Stimulated activated CD4-positive, alpha-beta T cell treated with anti-CD3 and anti-CD28 coated beads, Interleukin-15, amount 100 ng/mL, for 48 hours (primary cell): ENCODE data around the gene LRCH1.

Experiments
- DNase-seq, 2 donors: peaks; one replicate each; pipeline ENCODE4 v3.0.0-alpha.2; 2020; ENCODE audit warnings: low read depth in 2 of 2

The LRCH1 gene

DNA sequence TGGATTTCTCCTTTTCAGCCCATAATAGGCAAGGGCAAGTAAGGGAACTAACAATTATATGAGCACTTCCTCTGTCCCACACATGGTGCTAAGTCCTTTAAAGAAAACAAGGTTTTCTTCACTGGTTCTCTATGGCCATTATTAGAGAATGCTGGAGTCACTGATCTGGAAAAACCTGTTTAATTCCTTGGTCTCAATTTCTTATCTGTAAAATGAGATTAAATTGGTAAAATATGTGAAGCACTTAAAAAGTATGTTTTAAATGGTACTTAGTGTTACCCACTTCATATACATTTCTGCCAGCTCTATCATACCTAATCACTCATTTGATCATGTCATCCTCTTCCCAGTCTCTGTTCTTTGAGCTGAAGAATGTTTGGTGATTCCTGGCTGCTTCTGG, 39.4 kb downstream of the LRCH1 start:
- no peak for DNase-seq

DNA sequence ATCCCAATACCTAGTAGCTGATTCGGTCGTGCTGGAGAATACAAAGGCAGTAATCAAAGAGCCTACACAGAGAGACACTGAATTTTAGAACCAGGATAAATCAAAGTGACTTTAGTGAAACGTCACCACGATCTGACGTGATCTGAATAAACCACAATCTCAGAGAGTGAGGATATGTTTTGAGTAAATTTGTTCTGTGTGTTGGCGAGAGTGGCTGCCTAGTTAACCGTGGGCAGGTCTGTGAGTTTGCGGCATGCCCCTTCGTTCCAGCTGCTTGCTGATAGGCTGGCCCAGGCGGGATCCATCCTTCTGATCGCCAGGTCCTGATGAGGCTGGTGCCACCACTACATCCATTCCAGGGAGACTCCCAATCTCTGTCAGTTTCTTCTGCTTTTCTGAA, 40.4 kb downstream of the LRCH1 start:
- DNase-seq = peak; percentile 32 to 39

DNA sequence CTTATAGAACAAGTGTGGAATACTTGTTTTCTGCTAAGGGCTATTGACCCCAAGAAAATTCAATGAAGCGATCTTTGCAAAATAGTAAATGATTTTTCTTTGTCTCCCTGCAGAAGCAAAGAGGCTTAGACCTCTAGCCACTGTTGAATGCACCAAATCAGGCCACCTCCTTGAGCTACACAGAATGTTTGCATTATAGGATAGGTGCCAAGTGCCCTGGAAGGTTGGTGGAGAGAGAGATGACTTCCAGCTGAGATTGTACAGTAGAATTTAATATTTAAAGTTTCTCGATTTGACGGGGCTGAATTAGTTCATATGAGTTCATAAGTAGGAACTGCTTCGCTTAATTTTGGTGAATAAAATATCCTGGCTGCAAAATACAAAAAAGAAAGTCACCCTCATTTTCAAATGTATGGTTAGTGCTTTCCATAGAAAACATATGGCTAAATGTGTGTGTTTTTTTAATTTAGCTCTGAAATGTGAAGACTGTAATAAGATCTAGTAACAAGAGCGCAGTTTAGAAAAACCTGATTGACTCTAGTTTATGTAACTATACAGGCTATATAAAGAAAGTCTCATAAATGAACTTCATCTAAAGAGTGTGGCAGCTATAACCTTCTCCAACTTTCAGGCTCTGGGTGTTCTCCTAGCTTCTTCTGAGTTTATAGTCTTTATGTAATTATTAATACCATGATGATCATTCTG, 41.6 kb downstream of the LRCH1 start:
- no peak for DNase-seq

DNA sequence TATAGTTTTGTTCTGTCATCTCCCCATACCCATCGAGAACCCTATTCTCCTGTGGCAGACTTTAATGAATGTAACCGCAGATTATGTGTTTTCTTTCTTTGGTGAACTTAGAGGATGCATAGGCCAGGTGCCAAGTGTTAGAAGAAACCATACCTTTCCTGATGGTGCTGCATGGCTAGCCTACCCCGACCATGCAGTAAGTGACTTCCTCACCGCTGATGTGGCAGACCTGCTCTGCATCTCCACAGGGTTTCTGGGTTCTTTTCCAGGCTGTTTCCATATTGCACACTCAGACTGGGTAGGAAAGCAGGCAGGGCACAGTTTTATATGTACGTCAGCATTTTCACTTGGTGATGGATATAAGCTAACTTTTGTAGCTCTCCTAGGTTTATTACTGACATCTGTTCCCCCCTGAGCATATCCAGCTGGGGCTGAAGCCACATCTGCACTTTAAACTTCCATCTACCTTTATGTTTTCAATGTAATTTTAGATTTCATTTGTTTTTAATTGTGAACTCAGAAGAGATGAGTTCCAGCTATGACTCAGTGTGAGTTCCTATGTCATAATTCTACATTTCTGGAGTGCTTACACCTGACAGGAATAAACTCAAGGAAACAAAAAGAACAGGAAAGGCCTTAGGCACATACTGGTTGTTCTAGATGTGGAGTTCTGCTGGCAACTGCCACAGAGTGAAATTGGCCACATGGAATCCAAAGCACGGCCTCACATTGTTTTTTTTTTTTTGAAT, 42.3 kb downstream of the LRCH1 start:
- DNase-seq = no peak

DNA sequence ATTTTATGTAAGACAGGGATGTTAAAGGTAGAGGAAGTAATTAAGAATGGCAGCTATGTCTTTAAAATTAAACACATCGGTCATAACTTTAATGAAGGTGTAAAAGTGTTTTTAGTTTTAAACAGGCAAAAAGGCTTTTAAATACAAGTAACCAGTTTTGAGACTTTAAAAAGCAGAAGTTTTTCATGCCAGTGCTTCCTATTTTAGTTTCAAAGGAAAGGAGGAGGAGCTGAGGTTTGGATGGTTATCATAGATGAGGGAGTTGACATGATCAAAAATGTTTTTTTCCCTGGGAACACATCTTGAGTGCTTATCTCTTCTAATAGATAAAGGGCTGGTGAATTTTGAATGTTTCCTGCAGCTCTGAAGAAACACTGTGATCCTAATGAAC, 42.9 kb downstream of the LRCH1 start:
- no peak for DNase-seq

DNA sequence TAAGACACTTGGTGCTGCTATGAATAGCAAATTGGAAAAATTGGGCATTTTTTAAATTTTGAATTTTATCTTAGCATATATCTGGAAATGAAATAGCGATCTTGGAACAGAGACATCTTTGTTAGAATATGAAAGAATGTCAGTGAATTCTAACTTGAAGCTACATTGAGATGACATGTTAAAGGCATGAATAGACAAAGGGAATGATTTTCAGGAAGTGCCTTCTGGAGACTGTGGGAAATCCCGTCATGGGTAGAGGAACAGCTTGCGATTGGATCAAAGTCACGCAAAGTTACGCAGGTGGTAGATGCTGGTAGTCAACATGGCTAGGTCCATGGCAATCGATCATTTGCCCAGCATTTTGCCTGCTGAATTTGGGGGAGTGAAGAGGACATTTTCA, 43.5 kb downstream of the LRCH1 start:
- no peak for DNase-seq

DNA sequence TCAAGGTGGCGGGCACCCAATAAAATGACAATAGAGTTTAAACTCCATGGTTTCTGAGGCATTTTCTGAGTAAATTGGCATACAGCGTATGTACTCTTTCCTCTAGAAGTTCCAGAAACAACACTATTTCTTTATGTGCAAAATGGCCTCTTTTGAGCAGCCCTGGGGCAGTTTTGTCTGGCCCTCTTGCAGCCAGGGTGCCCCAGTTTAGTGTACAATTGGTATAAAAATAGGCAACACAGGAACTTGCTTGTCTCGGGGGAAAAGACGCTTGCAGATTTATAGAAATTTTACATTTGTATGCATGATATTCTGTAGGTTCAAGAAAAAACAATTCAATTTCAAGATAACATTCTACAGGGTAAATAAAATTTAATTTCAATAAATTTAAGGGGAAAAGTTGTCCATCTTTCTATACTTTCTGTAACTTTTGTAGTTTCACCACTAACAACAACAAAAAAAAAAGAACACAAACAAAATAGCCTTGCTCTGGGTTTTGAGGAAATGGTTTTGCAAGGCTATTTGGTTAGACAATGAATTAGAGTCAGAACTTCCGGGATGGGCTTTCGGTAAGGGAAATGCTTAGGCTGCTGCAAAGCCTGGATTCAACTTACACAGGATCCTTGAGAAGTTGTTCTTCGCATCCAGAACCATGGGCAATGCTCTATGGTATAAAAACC, 45.3 kb downstream of the LRCH1 start:
- DNase-seq = no peak

DNA sequence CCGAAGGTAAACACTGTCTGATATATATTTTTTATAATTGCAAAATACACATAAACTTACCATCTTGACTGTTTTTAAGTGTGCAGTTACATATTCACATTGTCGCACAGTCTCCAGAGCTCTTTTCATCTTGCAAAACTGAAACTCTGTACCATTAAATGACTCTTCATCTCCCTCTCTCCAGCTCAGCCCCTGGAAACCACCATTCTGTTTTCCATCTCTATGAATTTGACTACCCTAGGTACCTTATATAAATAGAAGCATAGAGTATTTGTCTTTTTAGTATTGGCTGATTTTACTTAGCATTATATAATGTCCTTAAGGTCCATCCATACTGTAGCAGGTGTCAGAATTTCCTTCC, 45.8 kb downstream of the LRCH1 start:
- no peak for DNase-seq

DNA sequence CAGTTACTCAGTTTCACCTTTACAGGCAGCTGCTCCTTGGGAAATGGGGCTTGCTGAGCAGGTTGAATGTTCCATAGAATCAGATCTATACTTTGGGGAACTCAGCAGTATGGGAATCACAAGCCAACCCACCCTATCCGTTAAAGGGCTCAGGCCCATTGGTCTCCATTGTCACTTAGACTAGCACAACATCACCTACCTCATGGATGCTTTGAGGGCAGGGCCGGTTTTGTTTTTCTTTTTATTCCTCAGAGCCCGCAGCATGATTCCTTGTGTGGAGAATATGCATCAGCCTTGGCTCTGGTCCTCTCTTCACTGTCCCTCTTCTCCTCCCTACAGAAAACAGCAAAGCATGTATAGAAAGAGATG, 48.0 kb downstream of the LRCH1 start:
- no peak for DNase-seq

DNA sequence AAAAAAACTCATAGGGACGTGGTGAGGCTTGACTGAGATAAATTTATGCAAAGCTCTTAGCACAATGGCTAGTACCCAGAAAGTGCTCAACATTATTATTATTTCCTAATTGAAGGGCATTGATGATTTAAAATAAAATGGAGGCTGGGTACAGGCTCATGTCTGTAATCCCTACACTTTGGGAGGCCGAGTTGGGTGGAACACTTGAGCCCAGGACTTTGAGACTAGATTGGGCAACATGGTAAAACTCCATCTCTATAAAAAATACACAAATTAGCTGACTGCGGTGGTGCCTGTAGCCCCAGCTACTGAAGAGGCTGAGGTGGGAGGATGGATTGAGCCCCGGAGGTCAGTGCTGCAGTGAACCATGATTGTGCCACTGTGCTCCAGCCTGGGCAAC, 49.6 kb downstream of the LRCH1 start:
- no peak for DNase-seq

DNA sequence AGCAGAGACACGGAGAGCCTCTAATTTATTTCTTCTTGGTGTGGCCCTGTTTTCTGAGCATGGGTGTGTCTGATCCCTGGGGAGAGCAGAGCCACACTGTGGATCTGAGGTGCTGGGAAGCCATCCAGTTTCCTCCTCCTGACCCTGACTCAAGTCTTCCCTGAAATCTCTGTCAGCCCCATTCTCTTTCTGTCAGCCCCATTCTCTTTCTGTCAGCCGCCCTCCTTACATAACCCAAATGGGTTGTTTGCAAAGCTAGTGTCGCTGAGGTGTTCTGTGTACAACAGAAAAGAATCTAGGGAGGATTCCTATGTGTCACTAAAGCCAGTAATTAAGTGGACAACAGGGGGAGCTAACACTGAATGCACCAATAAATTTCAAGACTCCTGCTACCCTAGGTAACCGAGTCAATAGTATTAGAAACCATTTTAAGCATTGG, 50.2 kb downstream of the LRCH1 start:
- DNase-seq = no peak

DNA sequence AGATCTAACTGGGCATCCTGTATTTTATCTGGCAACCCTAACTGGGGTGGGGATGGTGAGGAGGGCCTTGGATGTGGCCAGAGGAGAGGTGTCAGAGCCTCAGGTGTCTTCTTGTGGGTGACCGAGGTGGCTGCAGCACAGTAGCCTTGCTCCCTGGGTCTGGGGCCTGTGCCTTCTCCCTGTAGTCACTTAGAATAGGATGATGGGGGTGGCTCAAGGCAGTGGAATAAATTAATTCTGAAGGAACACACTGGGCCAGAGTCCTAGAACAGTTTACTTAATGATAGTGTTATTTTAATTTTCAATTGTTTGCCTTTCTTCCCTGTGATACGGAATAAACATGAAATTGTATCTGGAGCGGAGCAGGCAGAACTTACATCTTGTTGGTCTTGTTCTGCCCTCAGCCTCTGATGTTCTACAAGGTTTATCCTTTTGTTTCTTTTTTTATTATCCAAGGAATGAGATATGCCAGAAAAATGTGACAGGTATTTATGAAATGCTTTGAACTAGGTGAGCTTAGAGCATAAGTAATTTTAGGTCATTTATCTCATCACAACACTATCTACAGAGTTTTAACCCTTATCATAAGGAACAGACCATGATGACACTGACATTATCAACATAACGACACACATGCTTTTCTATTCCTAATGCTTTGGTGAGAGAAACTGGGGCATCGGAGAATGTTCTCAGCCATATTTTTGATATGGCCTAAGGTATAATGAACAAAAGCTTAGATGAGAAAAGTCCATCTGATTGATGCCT, 51.4 kb downstream of the LRCH1 start:
- no peak for DNase-seq

DNA sequence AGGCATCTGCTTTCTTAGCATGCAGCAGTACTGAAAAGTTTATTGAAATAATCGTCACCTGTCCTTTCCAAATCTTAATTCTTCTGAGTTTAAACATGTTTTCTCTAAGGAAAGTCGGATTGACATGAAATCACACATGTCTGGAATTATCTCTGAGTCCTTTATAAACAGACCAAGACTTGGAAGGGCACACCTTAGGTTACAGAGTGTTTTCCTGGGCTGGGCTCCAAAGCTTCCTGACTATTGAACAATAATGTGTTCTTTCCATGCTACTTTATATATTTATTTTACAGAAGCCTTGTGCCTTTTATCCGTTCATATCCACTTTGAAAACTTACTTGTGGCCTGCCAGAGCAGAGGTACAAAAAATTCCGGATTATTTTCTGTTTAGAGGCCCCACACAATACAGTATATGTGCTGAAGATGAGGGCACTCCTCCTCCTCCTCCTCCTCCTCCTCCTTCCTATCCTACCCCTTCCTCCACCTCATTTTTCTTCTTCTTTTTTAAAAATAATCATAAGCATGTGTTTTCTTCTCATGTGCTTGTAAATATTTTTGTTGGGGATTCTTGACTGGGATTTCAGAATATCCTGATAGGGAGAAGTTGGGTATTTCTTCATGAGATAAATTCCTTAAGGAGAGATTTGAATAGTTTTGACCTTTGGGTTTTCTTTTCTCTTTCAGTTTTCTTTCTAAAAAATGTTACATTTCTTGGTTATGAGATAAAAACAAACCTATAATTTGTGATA, 52.3 kb downstream of the LRCH1 start:
- DNase-seq = no peak

DNA sequence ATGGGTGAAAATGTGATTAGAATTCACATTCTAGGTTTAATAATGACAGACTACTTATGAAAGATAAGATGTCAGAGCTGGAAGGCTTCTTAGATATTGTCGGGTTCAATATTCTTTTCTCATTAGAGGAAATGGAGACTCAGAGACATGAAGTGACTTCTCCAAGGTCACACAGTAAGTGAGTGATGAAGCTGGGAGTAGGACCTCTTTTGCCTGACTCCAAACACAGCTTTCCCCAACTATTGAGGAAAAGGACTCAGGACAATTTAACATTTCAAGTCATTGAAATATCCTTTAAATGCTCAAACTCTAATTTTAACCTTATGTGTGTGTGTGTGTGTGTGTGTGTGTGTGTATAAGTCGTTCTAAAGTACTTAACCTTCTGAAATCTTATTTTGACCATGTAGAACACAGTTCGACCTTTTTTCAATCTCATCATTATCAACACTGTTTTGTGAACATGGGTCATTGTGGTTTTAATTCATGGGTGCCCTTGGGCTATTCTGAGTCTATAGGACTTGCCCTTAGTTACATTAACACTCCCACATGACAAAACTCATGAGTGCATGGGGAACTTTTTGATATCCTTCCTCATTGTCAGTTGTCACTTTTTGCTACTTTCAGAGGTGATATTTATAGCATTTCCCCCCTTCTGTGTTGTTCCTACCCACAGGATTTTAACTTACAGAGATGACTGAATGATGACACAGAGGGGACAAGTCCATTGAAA, 53.0 kb downstream of the LRCH1 start:
- DNase-seq = no peak

DNA sequence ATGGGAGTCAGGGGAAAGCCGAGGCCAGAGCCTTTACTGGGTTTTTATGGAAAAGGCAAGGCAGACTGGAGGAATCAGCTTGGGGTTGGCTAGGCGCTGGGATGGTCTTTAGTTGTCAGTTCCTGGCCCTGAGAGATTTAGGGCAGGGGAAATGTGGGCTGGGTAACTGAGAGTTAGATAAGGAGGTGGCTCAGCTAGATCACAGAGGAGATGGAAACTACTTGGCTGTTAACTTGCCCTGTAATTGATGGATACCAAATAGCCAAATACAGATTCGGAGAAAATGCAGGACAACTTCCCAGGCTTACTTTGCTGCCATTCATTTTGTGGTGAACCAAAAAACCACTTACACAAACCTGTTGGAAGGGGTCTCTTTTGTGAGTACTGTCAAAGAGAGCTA, 54.0 kb downstream of the LRCH1 start:
- no peak for DNase-seq

DNA sequence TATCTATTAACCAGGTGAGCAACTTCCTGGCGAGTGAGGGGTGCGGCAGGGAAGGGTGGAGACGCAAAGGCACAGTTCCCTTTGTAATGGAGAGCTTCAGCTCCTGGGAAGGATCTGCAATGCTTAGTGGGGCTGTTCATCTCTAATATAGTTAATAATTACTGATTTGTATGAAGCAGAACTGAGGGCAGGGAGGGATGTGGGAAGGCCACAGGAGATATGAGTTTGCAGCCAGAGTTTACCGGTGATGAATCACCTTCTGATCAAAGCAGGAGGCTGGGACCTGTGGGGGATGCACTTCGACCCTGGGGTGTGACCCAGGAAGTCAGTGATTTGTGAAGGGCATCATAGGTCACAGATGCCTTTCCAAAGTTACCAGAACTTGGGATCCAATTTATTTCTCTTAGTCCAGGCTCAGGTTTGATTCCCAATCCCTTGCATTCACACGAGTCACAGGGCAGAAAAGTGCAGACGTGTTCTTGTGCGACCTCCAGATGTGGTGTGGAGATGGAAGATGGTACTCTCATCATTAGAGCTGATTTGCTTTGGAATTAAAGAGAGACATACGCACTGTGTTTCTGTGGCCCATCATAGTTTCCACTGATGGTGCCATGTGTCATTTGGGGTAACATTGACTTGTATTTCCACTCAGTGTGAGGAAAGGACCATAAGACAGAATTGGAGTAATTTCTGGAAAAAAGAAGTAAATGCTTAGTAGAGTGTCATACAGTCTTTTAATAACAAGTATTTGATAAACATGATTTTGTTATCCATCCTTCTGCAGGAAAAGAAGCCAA, 55.0 kb downstream of the LRCH1 start:
- peak in 1 of 2 donors; percentile 2 for DNase-seq

DNA sequence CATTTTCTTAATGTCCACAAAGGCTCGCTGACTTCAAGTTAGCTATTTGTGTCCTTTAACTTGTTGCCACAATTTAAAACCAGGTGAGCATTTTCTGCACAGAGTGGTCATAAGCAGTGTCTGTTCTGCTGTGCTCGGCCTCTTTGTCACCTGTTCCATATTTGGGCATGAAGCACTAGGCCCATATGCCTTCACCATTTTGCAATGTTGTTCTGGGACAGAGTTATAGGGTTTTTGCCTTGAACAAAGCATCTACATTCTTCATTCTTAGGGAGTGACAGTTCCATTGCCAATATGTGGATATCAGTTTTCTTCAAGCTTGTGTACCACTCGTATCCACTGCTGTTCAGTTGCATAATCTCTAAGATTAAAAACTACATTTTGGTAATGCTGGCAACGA, 56.1 kb downstream of the LRCH1 start:
- no peak for DNase-seq

DNA sequence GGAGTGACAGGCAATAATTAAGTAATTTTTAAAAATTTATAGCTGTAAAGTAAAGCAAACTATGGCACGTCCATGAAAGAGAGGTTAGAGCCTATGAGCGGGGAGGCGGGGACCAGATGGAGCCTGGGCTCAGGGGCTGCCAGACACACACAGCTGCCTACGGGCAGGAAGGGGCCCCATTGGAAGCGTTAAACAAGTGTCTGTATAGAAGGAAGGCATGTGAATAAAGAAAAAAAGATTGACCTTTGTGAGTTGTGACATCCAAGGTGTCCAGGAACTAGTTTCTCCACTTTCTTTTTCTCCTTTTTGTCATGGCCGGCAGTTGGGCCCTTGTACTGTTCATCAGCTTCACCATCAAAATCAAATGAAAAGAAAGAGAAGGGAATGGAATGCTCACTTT, 56.8 kb downstream of the LRCH1 start:
- no peak for DNase-seq

DNA sequence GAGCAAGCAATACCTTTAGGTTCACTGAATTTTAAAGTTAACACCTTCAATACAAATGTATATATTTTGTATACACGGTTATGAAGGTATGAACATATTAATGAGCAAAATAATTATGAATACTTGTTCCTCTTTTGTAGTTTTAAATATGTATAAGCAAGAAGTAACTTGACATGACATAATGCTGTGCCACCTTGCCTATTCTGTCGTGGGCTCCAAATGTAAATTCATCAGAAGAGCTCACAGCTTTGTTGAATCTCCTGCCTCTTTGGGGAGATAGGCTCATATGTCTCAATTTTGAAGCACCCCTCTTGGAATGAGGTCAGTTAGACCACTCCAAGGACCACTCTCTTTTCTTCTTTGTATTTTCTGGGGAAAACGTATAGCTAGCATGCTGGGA, 59.3 kb downstream of the LRCH1 start:
- no peak for DNase-seq

DNA sequence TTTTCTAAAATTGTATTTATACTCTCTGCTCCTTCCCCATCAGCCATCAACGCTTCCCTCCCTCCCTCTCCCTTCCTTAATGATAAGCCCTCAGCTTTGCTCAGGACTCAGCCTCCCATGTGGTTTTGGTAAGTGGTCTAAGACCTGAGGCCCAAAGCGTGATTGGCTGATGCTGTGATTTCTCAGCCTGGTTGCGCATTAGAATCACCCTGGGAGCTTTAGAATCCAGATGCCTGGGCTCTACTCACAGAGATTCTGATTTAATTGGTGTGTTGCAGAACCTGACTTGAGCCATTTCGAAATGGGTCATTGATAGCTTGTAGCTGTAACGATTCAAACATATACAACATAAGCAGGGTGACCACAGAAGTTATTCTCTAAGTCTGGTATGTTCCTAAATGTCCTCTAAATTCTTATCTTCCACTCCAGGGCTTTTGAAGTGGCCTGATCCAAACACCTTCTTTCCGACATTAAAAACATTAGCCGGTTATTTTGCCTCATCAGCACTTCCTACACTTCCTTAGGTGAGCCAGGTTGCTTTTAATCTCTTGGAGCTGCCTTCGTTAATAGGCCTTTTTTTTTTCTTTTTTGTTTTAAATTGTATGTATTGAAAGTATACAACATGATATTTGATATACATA, 60.6 kb downstream of the LRCH1 start:
- no peak for DNase-seq
